Adrenal gland (tissue), 5 donors: ENCODE results near the gene E2F1.

Experiments
- POLR2A ChIP-seq, 2 donors: fragments of 450-650 bp; IDR thresholded peaks; one replicate each; pipeline ENCODE4 v1.6.1; 2017; ENCODE audit warnings: antibody characterized with exemption in 2 of 2, mild to moderate bottlenecking in 2 of 2, moderate library complexity in 1 of 2
- TF ChIP-seq, protein P1 (sequence below), 6 experiments: fragments of 450-650 bp in 4 of 6; fragments of 200-600 bp in 2 of 6; sonication (generic) in 1 of 6; IDR thresholded peaks; 1 replicate in 5 of 6; 2 replicates in 1 of 6; pipeline versions ENCODE4 v1.5.1 to v1.8.0; 2016 to 2021; ENCODE audit warnings: antibody characterized with exemption in 6 of 6, mild to moderate bottlenecking in 2 of 6, moderate library complexity in 1 of 6
- donor health status: DM: no; HTN: no; CAD: no.

DNA sequence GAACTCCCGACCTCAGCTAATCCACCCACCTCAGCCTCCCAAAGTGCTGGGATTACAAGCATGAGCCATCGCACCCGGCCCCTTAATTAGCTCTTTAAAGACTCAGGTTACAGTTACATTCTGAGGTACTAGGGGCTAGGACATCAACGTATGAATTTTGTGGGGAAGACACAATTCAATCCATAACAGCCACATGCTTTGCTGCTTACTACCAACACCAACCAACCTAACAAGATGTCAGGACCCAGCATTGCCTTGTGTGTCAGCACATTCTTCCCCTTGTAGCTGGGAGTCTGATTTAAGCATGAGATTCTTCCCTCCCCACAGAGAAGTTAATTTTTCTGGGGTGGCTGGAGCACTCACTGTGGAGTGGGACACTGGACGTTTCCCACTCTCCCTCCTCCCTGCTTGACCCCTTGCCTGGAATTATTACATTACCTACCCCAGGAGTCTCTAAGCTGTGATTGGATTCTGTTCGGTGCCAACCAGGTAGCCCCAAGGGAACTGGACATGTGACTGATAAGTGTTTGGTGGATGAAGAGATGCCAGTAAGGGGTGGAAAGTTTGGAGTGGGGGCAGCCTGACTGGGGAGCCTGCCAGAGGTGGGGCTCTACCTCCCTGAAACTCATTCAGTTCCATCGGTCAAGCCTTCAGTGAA is 39.6 kb upstream of the E2F1 start:
- TF ChIP-seq, protein P1, sequence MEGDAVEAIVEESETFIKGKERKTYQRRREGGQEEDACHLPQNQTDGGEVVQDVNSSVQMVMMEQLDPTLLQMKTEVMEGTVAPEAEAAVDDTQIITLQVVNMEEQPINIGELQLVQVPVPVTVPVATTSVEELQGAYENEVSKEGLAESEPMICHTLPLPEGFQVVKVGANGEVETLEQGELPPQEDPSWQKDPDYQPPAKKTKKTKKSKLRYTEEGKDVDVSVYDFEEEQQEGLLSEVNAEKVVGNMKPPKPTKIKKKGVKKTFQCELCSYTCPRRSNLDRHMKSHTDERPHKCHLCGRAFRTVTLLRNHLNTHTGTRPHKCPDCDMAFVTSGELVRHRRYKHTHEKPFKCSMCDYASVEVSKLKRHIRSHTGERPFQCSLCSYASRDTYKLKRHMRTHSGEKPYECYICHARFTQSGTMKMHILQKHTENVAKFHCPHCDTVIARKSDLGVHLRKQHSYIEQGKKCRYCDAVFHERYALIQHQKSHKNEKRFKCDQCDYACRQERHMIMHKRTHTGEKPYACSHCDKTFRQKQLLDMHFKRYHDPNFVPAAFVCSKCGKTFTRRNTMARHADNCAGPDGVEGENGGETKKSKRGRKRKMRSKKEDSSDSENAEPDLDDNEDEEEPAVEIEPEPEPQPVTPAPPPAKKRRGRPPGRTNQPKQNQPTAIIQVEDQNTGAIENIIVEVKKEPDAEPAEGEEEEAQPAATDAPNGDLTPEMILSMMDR (IDR thresholded peaks at IDR 0.05) = no peak
- TF ChIP-seq POLR2A (IDR thresholded peaks at IDR 0.05) = no peak
